HUDEP-2 (cell line): ENCODE measurements around the gene PHKG1.
"Not testable (repeated sequence)": the region's sequence is repeated elsewhere in the genome, so short reads cannot be mapped to it uniquely, and the experiment has no call there.

Experiments
- DNase-seq, 76 experiments: peaks; one replicate each; lab custom pipeline; 2025; ENCODE audit not compliant: unreplicated experiment in 76 of 76; lab: John Stamatoyannopoulos, UW

PHKG1 gene

GRCh38 chr7:56046721-56047445 is 45.9 kb downstream of the PHKG1 start:
- peak in 24 of 76 experiments; percentile 2 to 51 (median 18) for DNase-seq

- not testable (repeated sequence) for DNase-seq
These were observed 47.0 kb downstream of the PHKG1 start for GRCh38 chr7:56045758-56046157.

- no peak for DNase-seq
These were observed 52.0 kb downstream of the PHKG1 start for GRCh38 chr7:56040730-56041129.

- peak in 63 of 76 experiments; percentile 2 to 73 (median 46) for DNase-seq
These were observed 58.9 kb downstream of the PHKG1 start for GRCh38 chr7:56033671-56034432.

GRCh38 chr7:56032578-56032977 is 60.2 kb downstream of the PHKG1 start:
- DNase-seq: not testable (repeated sequence)

GRCh38 chr7:56031556-56031955 is 61.2 kb downstream of the PHKG1 start:
- DNase-seq: not testable (repeated sequence)

- DNase-seq: no peak
These were observed 62.4 kb downstream of the PHKG1 start for GRCh38 chr7:56030340-56030739.
